GM04504 (cell line): ENCODE results near the gene ZNF821.
"Not testable (repeated sequence)": the region's sequence is repeated elsewhere in the genome, so short reads cannot be mapped to it uniquely, and the experiment has no call there.

Experiments
- DNase-seq: peaks from one replicate; pipeline ENCODE4 v3.0.0-alpha.2; 2012; ENCODE audit warnings: low read depth

The ZNF821 gene, protein sequence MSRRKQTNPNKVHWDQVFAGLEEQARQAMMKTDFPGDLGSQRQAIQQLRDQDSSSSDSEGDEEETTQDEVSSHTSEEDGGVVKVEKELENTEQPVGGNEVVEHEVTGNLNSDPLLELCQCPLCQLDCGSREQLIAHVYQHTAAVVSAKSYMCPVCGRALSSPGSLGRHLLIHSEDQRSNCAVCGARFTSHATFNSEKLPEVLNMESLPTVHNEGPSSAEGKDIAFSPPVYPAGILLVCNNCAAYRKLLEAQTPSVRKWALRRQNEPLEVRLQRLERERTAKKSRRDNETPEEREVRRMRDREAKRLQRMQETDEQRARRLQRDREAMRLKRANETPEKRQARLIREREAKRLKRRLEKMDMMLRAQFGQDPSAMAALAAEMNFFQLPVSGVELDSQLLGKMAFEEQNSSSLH

DNA sequence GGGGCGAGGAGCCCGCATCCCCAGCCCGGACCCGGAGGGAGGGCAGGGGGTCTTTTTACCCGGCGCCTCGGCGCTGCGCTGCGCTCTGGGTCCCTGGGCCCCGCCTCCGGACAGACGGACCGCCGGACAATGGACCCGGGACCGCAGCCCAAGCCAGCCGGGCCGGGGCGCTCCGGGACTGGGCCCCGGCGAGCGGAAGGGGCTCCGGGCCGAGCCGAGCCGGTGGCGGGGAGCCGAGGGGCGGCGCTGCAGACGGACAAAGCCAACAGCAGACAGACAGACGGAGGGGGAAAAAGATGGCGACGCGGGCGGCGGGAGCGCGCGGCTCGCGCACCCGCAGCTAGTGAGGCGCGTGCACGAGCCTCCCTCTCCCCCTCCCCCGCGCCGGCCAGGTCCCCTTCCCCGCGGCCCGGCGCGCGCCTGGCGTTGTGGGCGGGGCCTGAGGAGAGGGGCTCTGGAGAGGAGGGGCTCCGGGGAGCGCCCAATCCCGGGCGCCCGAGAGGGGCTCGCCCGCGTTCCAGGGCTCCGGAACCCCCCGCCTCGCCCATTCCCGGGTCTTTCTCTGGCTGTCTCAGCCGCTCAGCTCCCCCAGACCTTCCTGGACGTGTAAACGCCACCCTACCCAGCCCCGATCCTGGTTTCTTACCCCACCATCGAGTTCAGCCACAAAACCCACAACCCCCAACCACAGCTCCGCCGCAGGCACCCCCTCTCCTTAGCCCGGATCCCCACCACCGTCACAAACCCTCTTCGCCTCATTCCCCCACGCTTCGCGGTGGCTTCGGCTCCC is at the start of gene ZNF821:
ZNF821 (minus strand) TSS at position 334 of the 790 bp plus-strand sequence. CDS start 4,236 bp downstream, outside the sequence.
- peak; percentile 20 for DNase-seq

DNA sequence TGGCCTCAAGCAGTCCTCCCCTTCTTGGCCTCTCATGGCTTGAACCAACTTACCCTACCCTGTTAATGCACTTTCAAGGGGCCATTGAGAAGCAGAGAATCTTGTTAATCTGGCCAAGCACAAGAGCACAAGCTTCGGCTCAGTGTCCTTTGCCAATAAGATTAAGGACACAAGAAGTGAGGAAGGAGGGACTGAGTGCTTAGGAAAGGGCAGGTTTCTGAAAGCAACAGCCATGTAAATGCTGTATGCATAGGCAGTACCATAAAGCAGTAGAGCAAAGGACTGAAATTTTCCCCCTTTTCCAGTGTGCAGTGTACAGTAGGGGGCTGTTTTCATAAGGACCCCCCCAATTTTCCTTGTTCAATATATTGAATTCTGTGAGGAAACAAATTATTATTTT is 49.0 kb upstream of the ZNF821 start:
- no peak for DNase-seq

DNA sequence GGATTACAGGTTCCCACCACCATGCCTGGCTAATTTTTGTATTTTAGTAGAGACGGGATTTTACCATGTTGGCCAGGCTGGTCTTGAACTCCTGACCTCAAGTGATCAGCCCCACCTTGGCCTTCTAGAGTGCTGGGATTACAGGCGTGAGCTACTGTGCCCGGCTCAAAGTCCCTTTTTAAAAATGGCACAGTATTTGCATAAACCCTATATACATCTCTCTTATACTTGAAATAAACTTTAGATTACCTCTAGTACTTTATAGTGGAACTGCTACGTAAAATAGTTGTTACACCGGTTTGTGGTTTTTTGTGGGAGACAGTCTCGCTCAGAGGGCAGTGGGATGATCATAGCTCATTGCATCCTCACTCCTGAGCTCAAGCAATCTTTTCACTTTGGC is 47.6 kb upstream of the ZNF821 start:
- no peak for DNase-seq

DNA sequence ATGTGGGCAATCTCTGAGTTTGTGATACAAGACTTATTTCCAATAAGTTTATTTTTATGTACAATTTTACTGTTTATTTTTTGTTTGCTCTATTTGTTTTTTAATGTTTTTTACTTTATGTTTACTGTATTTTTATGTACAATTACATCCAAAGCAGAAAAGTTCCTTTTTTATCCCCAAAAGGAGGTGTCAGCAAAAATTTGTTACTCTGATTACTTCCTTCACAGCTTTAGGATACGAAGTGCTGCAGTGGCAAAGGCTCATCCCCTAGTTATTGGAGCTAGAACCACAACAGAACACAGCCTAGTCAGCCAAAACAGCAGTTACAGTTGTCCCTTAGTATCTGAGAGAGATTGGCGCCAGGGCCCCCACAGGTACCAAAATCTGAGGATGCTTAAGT is 47.0 kb upstream of the ZNF821 start:
- no peak for DNase-seq

DNA sequence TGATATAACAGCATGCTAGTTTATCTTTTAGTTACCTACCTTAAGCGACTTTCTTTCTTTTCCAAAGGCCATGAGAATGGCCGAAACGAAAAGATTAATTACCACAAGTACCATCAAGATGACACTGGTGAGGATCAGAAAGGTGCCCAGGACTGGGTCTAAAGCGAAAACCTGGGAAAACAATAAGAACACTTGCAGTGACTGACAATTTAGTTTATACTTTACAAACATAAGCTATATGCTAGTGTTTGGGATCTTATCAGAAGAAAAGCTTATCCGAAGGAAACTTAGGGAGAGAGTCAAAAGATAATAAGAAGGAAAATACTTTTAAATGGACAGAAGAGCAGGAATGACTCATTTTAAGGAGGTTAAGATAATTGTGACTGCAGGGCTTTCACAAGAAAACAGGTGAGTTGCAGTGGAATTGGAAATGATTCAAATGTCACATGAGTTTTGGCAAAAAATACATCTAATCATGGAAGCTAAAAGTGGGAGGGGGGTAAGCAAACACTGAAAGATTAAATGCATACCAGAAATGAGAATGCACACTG is 46.1 kb upstream of the ZNF821 start:
- no peak for DNase-seq

DNA sequence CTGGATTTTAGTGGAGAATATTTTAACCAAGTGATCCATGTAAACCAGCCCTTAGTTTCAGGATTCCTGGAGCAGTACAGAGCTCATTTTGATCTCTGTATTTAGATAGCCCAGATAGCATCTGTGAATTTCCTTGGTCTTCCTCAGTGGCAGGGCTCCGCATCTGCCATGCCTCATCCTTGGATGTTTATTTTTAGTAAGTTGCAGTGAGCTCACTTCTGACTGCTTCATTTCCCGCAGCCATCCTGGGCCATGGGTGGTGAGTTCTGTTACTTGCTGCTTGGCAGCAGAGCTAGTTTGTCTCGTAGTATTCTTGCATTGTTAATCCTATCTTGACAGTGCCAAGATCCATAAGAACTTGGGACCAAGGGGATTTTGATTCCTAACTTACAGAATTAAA is 45.1 kb upstream of the ZNF821 start:
- peak; percentile 34 for DNase-seq

DNA sequence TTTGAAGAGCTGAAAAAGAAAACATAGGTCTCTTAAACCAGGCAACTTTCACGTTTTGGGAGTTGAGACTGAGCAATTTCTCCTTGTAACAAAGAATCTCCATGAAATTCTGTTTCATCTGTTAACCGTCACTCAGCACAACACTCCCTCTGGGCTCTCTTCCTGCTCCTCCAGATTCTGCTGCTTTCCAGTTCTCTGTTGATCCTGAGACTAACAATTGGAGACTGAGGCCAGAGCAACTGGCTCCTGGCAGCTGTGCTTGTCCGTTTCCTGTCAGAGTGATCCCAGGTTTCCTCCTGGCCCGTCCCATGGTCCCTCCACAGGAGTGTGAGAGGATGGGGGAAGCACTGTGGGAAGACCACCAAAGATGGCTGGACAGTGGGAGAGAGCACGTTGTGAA is 43.8 kb upstream of the ZNF821 start:
- no peak for DNase-seq

DNA sequence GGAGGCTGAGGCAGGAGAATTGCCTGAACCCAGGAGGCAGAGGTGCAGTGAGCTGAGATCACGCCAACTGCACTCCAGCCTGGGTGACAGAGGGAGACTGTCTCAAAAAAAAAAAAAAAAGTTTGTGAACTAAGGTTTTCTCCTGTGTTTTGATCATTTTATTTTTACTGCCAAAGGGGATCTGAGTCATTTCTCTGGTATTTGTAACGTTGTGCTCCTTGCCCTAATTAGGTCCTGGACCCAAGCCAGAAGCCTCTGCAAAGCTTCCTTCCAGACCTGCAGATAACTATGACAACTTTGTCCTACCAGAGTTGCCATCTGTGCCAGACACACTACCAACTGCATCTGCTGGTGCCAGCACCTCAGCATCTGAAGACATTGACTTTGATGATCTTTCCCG is 43.4 kb upstream of the ZNF821 start:
- DNase-seq, result peak; percentile 84

DNA sequence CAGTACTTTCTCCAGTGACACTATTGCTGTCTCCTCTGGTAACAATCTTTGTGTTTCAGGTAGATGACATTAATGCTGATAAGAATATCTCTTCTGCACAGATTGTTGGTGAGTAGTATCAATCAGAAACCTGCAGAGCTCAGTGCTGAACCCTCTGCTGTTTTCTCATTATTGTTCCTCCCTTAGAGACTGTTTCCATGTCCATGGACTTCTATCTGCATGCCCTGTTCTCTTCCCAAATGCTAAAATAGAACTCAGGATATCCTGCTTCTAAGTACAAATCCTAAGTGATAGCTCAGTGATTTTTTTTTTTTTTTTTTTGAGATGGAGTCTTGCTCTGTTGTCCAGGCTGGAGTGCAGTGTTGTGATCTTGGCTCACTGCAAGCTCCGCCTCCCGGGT is 40.7 kb upstream of the ZNF821 start:
- DNase-seq, result no peak

DNA sequence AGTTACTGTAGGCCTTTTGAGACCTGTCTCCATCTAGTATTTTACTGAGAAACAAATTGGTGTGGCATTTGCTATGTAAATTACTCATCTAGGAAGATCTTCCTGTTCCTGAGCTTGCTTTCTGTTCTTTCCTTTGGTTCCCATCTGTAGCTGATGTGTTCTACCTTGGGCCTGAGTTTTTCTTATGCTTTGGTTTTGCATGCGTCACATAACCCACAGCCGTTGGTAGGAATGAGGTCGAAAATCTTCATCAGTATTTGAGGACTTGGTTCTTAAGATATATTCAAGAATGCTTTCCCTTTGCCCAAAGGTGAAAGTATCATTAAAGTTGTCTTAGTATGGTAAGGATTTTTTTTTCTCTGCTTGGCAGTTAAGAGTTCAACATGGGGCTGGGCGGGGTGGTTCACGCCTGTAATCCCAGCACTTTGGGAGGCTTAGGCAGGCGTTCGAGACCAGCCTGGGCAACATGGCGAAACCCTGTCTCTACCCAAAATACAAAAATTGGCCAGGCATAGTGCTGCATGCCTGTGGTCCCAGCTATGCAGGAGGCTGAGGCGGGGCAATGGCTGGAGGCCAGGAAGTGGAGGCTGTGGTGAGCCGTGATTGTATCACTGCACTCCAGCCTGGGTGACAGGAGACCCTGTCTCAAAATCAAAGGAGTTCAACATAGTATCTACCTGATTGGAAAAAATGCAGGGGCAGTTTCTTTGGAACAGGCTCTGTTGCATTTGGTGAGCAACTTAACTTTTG is 40.1 kb upstream of the ZNF821 start:
- no peak for DNase-seq

DNA sequence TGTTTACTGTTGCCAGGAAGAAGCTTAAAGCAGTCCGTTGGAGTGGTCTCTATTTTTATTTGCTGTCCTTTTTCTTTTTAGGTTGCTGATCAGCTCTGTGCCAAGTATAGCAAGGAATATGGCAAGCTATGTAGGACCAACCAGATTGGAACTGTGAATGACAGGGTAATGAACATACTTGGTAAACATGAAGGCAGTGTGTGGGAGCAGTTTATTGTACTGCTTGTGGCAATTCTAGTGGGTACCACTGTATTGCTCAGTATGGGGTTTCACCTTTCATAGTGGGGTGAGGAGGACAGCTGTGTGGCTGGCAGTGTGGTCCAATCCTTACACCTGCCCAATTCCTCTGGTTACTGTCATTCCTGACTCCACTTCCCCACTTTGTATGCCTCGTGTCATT is 36.7 kb upstream of the ZNF821 start:
- no peak for DNase-seq

DNA sequence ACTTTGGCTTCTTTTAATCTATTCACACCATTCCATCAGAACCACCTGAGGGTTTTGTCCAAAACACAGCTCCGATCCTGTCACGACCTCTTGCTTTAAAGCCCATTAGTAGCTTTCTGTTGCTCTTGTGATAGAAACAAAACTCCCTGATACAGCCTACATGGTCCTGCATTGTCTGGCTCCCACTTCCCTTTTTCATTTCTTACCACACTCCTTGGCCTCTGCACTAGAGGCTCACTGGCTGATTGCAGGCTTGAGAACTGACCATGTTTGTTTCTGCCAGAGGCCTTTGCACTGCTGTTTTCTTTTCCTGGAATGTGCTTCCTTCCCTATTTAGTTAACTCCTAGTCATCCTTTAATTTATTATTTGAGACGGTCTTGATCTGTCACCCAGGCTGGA is 35.1 kb upstream of the ZNF821 start:
- DNase-seq, result no peak

DNA sequence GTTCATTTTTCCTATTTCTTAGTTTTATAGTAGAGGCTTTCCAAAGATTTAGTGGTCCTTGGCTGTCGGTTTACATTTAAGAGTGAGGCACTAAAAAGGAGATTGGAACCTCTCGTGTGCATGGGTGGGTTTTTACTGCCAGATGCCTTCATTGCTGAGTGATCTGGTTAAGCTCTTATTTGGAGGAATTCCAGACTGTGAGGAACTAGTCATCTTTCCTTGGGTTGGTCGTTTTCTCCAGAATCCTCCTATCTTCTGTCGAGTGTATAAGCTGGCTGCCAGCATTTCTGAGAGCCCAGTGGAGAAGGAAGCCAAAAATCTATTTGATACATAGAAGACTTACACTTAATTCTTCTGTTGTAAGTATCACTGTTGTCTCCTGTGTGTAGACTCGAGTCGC is 33.9 kb upstream of the ZNF821 start:
- DNase-seq, result peak; percentile 55

DNA sequence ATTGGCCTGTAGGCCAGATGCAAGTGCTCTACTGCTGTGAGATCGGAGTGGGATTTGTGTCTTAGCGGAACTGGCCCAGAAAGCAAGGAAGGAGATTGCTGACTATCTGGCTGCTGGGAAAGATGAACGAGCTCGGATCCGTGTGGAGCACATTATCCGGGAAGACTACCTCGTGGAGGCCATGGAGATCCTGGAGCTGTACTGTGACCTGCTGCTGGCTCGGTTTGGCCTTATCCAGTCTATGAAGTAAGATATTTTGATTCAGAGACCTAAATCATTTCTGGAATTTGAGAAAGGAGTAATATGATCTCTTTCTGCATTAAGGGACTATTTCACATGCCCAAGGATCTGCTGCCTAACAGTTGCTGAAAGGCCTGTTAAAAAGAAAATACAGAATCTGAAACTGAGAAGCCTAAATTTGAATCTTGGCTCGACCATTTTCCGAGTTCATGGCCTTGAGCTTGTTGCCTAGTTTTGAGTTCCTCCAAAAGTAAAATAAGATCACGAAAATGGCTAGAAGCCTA is 32.5 kb upstream of the ZNF821 start:
- no peak for DNase-seq

DNA sequence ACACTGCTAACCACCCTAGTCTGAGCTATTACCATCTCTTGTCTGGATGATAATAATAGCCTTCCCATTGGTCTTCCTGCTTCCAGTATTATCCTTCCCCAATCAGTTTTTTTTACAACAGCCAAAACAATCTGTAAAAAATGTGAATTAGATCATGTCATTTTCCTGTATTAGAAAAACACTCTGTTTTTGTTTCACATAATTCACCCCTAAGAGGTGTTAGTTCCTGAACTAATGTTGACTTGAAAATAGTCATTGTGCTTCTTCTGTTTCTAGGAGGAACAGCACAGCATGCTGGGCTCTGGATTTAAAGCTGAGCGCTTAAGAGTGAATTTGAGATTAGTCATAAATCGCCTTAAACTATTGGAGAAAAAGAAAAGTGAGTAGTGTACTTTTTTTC is 31.4 kb upstream of the ZNF821 start:
- no peak for DNase-seq

DNA sequence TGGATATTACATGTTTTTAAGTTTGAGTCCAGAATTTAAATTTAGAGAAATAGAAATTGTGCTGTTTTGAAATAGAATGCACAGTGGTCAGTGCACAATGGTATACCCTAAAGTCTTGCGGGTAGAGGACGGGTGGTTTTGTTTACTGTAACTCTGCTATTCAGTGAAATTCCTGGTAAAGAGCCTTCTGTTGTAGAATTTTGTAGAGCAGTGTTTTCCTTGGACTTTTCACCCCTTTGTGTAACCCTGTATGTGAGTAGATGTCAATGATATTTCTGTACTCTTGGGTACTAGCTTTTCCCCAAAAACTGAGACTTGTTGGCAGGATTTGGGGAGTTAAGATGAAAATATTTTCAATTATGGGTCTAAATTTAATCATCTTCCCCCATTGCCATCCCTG is 30.8 kb upstream of the ZNF821 start:
- DNase-seq, result no peak

DNA sequence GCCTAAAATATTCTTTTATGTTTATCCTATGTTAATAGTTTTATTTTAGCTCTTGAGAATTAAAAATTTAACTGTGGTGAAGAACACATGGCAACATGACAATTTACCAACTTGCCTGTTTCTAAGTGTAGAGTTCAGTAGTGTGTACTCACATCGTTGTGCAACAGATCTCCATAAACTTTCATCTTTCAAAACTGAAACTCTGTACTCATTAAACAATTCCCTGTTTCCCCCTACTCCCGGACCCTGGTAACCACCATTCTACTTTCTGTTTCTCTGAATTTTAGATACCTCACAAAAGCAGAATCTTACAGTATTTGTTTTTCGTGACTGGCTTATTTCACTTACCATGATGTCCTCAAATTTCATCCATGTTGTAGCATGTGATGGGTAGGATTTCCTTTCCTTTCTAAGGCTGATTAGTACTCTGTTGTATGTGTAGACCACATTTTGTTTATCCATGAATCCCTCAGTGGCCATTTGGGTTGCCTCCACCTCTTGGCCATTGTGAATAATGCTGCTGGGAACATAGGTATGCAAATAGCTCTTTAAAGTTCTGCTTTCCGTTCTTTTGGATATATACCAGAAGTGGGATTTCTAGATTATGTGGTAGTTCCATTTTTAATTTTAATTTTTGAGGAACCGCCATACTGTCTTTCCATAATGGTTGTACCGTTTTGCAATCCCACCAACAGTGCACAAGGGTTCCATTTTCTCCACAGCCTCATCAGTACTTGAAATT is 28.7 kb upstream of the ZNF821 start:
- DNase-seq, result no peak

DNA sequence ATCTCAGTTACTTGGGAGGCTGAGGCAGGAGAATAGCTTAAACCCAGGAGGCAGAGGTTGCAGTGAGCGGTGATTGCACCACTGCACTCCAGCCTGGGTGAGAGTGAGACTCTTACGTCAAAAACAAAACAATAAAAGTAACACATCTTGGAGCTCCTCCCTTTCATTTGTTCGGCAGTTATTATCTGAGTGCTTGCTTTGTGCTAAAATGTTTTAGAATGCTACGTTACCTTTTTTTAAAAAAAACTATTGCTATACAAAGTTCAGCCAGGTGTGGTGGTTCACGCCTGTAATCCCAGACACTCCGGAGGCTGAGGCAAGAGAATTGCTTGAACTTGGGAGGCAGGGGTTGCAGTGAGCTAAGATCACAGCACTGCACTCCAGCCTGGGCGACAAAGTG is 27.1 kb upstream of the ZNF821 start:
- DNase-seq, result no peak

DNA sequence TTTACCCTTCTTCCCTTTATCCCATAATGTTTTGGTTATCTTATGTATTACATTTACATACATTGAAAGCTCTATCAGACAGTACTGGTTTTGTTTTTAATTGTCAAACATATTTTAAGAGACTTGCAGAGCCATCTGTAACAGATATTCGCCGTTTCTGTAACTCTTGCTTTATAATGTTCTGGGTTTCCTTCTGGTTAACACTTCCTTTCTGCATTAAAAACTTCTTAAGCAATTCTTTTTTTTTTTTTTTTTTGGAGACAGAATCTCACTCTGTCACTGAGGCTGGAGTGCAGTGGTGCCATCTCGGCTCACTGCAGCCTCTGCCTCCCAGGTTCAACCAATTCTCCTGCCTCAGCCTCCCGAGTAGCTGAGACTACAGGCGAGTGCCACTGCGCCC is 21.8 kb upstream of the ZNF821 start:
- DNase-seq, result not testable (repeated sequence)

DNA sequence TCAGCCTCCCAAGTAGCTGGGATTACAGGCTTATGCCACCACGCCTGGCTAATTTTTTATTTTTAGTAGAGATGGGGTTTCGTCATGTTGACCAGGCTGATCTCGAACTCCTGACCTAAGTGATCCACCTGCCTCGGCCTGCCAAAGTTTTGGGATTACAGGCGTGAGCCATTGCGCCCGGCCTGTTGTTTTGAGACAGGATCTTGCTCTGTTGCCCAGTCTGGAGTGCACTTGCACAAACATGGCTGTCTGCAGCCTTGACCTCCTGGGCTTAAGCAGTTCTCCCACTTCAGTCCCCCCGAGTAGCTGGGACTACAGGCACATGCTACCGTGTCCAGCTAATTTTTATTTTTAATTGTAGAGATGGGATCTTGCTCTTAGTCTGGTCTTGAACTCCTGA is 20.3 kb upstream of the ZNF821 start:
- no peak for DNase-seq

DNA sequence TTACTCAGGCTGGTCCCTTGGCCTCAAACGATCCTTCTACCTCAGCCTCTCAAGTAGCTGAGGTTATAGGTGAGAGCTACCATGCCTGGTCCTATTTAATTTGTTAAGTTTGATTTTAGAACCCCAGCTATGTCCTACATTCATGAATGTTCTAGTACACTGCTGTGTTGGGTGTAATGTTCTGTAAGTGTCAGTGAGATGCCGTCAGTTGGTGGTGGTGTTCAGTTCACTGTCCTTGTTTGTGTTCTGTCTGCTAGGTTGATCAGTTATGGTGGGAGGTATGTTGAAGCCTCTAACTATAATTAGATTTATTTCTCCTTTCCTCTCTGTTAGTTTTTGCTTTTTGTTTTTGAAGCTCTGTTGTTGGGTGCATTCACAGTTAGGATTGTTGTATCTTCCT is 19.6 kb upstream of the ZNF821 start:
- no peak for DNase-seq
